Endodermal cell (in vitro differentiated cells): ENCODE results near the gene ARHGAP1. TPM values are rescaled to one million over a fixed set of nuclear protein-coding genes. Genes with fewer than 3 reads are reported as not detected.

Experiments used
- DNase-seq: peaks from one replicate; pipeline ENCODE4 v3.0.0-alpha.2; 2017
- H3K27ac ChIP-seq: 2 replicates; pipeline ENCODE4 v1.5.1; 2013; ENCODE audit warnings: mild to moderate bottlenecking, low read depth, low read length, moderate library complexity
- H3K27me3 ChIP-seq: 2 replicates; pipeline ENCODE4 v1.6.1; 2013; ENCODE audit warnings: mild to moderate bottlenecking, low read length, moderate library complexity; ENCODE audit not compliant: insufficient read depth, control insufficient read depth, poor library complexity, severe bottlenecking
- H3K36me3 ChIP-seq: 2 replicates; pipeline ENCODE4 v1.7.0; 2013; ENCODE audit warnings: mild to moderate bottlenecking, low read length, moderate library complexity; ENCODE audit not compliant: control insufficient read depth, insufficient read depth
- H3K4me1 ChIP-seq: one replicate; pipeline ENCODE4 v1.7.0; 2013; ENCODE audit warnings: low read length; ENCODE audit not compliant: control insufficient read depth, insufficient read depth
- H3K4me3 ChIP-seq: 2 replicates; pipeline ENCODE4 v1.5.1; 2013; ENCODE audit warnings: mild to moderate bottlenecking, low read length, moderate library complexity
- H3K9ac ChIP-seq: 2 replicates; pipeline ENCODE4 v1.6.1; 2013; ENCODE audit warnings: mild to moderate bottlenecking, low read length, moderate library complexity; ENCODE audit not compliant: poor library complexity, severe bottlenecking; ENCODE audit errors: extremely low read depth
- H3K9me3 ChIP-seq: 2 replicates; pipeline ENCODE4 v1.6.1; 2013; ENCODE audit warnings: mild to moderate bottlenecking, low read length, moderate library complexity; ENCODE audit not compliant: control insufficient read depth
- H3K27ac Mint-ChIP-seq: 2 replicates; pipeline ENCODE4 v1.8.0; 2020; ENCODE audit warnings: mixed read lengths
- H3K27me3 Mint-ChIP-seq: 2 replicates; pipeline ENCODE4 v1.8.0; 2021; ENCODE audit warnings: mild to moderate bottlenecking, mixed read lengths; ENCODE audit not compliant: insufficient read depth
- H3K36me3 Mint-ChIP-seq: 2 replicates; pipeline ENCODE4 v1.8.0; 2020; ENCODE audit warnings: low read depth, mixed read lengths
- H3K4me1 Mint-ChIP-seq: 2 replicates; pipeline ENCODE4 v1.8.0; 2020; ENCODE audit warnings: mixed read lengths
- H3K4me3 Mint-ChIP-seq: 2 replicates; pipeline ENCODE4 v1.8.0; 2020; ENCODE audit warnings: mild to moderate bottlenecking, moderate library complexity, mixed read lengths
- H3K9me3 Mint-ChIP-seq: 2 replicates; pipeline ENCODE4 v1.8.0; 2020; ENCODE audit warnings: mild to moderate bottlenecking, mixed read lengths
- WGBS, 2 experiments: methylation state at CpG; one replicate each; pipeline versions ENCODE4 v1.1.5 to v1.1.7; 2013; ENCODE audit warnings: missing lambda C conversion rate in 2 of 2, mixed read lengths in 1 of 2; ENCODE audit not compliant: insufficient coverage in 1 of 2, insufficient read length in 1 of 2; 5-methylcytosine and 5-hydroxymethylcytosine counted together
- total RNA-seq, 2 donors: library from RNA; stranded (reverse); fragmentation: NEBNext Ultra II Directional in 1 of 2; extraction: Animal tissue kit (Norgen Biotek cat#: 25700) in 1 of 2; gene quantifications; 2 replicates in 1 of 2; 3 replicates in 1 of 2; pipeline ENCODE4 v1.2.1, GENCODE V29; 2021
- TF ChIP-seq, protein P1 (sequence below): fragments of 200-600 bp; sonication (generic); conservative IDR thresholded peaks from 2 replicates; pipeline ENCODE4 v1.5.0; 2021; ENCODE audit warnings: antibody characterized with exemption, mild to moderate bottlenecking

The ARHGAP1 gene
- total RNA-seq, 2 donors from 2014 or later = 53.4 to 56.6 TPM

DNA sequence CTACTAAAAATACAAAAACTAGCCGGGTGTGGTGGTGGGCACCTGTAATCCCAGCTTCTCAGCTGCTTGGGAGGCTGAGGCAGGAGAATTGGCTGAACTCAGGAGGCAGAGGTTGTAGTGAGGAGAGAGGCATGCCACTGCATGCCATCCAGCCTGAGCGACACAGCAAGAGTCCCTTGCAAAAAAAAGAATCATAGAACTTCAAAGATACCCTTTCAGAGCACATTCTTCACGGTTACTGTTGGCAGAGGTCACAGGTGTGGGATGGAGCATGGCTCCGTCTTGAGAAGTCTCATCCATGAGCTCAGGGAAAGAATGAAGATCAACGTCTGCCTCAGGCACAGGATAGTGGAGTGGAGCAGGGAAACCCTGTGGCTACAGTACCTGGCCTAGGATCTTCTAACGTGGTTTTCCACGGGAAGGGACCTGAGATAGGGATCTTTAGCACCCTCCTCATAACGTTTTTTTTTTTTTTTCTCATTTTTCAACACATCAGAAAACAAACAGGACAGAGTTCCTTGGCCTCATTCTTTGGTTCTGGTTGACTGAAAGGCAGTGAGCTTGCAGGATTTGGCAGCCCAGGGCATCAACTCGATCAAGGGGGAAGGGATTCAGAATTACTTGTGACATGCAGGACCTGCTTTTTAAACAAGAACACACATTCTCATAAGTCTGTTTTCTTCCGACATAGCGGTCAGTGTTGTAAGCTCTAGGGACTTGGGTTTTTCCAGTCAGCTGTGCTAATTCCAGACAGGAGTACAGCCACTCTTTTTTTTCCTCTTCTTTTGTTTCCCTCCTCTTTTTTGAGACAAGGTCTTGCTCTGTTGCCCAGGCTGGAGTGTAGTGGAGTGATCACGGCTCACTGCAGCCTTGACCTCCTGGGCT is 41.4 kb upstream of the ARHGAP1 start:
- no peak overlapping the region for H3K4me3 ChIP-seq
- H3K9ac ChIP-seq = no peak overlapping the region
- no peak overlapping the region for H3K27ac ChIP-seq
- Mint-ChIP-seq H3K4me1 (peaks cover 4% of the 10 kb centered on the region), H3K4me3 (no peak overlapping the region), H3K36me3 (peaks cover 59% of the 10 kb centered on the region), H3K27ac (no peak overlapping the region), H3K27me3 (no peaks in the 10 kb centered on the region), H3K9me3 (no peaks in the 10 kb centered on the region)
- no peaks in the 10 kb centered on the region for H3K4me1 ChIP-seq
- DNase-seq = no peak
- peaks cover 59% of the 10 kb centered on the region for H3K36me3 ChIP-seq
- TF ChIP-seq, protein P1, sequence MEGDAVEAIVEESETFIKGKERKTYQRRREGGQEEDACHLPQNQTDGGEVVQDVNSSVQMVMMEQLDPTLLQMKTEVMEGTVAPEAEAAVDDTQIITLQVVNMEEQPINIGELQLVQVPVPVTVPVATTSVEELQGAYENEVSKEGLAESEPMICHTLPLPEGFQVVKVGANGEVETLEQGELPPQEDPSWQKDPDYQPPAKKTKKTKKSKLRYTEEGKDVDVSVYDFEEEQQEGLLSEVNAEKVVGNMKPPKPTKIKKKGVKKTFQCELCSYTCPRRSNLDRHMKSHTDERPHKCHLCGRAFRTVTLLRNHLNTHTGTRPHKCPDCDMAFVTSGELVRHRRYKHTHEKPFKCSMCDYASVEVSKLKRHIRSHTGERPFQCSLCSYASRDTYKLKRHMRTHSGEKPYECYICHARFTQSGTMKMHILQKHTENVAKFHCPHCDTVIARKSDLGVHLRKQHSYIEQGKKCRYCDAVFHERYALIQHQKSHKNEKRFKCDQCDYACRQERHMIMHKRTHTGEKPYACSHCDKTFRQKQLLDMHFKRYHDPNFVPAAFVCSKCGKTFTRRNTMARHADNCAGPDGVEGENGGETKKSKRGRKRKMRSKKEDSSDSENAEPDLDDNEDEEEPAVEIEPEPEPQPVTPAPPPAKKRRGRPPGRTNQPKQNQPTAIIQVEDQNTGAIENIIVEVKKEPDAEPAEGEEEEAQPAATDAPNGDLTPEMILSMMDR = no peak
- H3K9me3 ChIP-seq = no peaks in the 10 kb centered on the region
- 84 to 95% methylated on average over 7 to 12 of the region's 12 CpGs for WGBS, 2 experiments
- H3K27me3 ChIP-seq = no peaks in the 10 kb centered on the region

DNA sequence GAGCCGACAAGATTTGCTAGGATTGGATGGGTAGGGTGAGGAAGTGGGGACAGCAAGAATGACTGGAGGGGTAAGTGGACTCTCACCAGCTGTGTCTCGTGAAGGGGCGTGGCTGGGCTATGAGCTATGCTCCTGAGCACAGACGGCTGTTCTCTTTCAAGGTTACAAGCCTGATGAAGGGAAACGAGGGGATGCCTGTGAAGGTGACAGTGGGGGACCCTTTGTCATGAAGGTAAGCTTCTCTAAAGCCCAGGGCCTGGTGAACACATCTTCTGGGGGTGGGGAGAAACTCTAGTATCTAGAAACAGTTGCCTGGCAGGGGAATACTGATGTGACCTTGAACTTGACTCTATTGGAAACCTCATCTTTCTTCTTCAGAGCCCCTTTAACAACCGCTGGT is 38.5 kb upstream of the ARHGAP1 start:
- TF ChIP-seq, protein P1 = no peak
- Histone ChIP-seq H3K27ac (no peak overlapping the region), H3K9me3 (no peaks in the 10 kb centered on the region), H3K36me3 (peaks cover 30% of the 10 kb centered on the region), H3K27me3 (no peaks in the 10 kb centered on the region), H3K9ac (no peak overlapping the region), H3K4me1 (no peaks in the 10 kb centered on the region), H3K4me3 (no peak overlapping the region)
- Mint-ChIP-seq H3K27me3 (no peaks in the 10 kb centered on the region), H3K27ac (no peak overlapping the region), H3K4me1 (no peaks in the 10 kb centered on the region), H3K36me3 (peaks cover 37% of the 10 kb centered on the region), H3K4me3 (no peak overlapping the region), H3K9me3 (no peaks in the 10 kb centered on the region)
- DNase-seq = no peak
- WGBS, 2 experiments = 80 to 89% methylated on average over 3 to 6 of the region's 6 CpGs

DNA sequence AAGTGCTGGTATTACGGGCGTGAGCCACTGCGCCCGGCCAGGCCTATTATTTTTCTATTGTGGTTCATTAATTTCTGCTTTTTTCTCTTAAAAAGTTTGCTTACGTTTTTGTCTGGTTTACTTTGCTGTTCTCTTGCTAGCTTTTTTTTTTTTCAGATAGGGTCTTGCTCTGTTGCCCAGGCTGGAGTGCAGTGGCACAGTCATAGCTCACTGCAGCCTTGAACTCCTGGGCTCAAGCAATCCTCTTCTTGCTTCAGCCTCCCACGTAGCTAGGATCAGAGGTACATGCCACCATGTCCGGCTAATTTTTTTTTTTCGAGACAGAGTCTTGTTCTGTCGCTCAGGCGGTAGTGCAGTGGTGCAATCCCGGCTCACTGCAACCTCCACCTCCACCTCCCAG is 37.3 kb upstream of the ARHGAP1 start:
- Histone ChIP-seq H3K27me3 (no peaks in the 10 kb centered on the region), H3K9me3 (no peaks in the 10 kb centered on the region), H3K4me3 (no peak overlapping the region), H3K27ac (no peak overlapping the region), H3K9ac (no peak overlapping the region), H3K36me3 (peaks cover 18% of the 10 kb centered on the region), H3K4me1 (no peaks in the 10 kb centered on the region)
- no peak for DNase-seq
- Mint-ChIP-seq H3K4me3 (no peak overlapping the region), H3K27ac (no peak overlapping the region), H3K9me3 (no peaks in the 10 kb centered on the region), H3K4me1 (no peaks in the 10 kb centered on the region), H3K36me3 (peaks cover 25% of the 10 kb centered on the region), H3K27me3 (no peaks in the 10 kb centered on the region)
- 89 to 94% methylated on average over 11 of the region's 11 CpGs for WGBS, 2 experiments
- TF ChIP-seq, protein P1 = no peak
